Thoracic aorta (tissue), 2 donors: ENCODE measurements around the gene SDCBP2. TPM values are rescaled to one million over a fixed set of nuclear protein-coding genes. Genes with fewer than 3 reads are reported as not detected.

Experiments used
- ATAC-seq: fragments of 150-250 bp; one replicate; pipeline ENCODE4 v1.8.0; 2017; ENCODE audit warnings: low read depth; ENCODE audit not compliant: insufficient number of reproducible peaks, low FRiP score
- DNase-seq: peaks from one replicate; pipeline ENCODE4 v3.0.0-alpha.2; 2020; ENCODE audit warnings: low spot score
- H3K27ac ChIP-seq, 2 donors: fragments of 200-600 bp; sonication (generic); 1 replicate in 1 of 2; 2 replicates in 1 of 2; pipeline ENCODE4 v1.5.1; 2016; ENCODE audit warnings: mild to moderate bottlenecking in 2 of 2, moderate library complexity in 2 of 2
- H3K27me3 ChIP-seq: fragments of 200-600 bp; sonication (generic); replicated peaks from 2 replicates; pipeline ENCODE4 v1.6.0; 2016; ENCODE audit warnings: mild to moderate bottlenecking; ENCODE audit not compliant: insufficient read depth
- H3K36me3 ChIP-seq: fragments of 200-600 bp; sonication (generic); one replicate; pipeline ENCODE4 v1.5.1; 2016
- H3K4me1 ChIP-seq, 2 donors: fragments of 200-600 bp; sonication (generic); 1 replicate in 1 of 2; 2 replicates in 1 of 2; pipeline versions ENCODE4 v1.5.1 to v1.6.0; 2016; ENCODE audit warnings: low read depth in 2 of 2, mild to moderate bottlenecking in 1 of 2; ENCODE audit not compliant: control insufficient read depth in 1 of 2
- H3K4me3 ChIP-seq: fragments of 200-600 bp; sonication (generic); 2 replicates; pipeline ENCODE4 v1.5.1; 2016; ENCODE audit warnings: mild to moderate bottlenecking
- H3K9me3 ChIP-seq: fragments of 200-600 bp; sonication (generic); 2 replicates; pipeline ENCODE4 v1.5.1; 2016
- total RNA-seq, 2 donors: library from RNA; depleted of rRNA; stranded (reverse); fragments of >200 nt; gene quantifications; one replicate each; pipeline versions ENCODE4 v1.1.0 to v1.2.3, GENCODE V29; 2016
- TF ChIP-seq, protein P1 (sequence below): fragments of 200-600 bp; sonication (generic); IDR thresholded peaks from one replicate; pipeline ENCODE4 v1.5.1; 2019; ENCODE audit warnings: antibody characterized with exemption

Gene SDCBP2
- total RNA-seq, 2 donors from 2014 or later: 4.1 to 10.2 TPM

DNA sequence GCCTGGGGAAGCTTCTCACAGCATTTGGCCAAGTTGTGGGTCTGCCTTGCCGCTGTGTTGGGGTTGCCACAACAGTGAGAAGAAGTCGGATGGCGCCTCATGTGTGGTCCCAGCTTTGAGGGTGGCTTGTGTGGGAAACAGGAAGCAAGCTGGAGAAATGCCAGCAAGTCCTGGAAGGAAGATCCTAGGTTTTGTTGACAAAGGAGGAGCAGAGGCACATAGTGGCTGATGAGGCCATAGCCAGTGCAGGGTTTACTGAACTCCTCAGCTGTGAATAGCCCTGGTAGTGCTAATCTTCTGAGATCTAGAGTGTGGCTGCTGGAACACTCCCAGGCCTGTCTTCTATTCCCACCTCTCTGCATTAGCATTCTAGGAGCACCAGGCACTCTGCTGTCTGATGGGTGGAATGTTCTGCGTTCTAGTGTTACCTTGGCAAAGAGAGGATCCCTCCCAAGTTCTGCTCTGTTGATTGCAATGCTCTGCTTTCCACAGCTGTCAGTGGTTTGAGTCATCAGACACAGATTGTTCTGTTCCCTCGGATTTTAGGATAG lies 37.7 kb downstream of the SDCBP2 start:
- H3K9me3 ChIP-seq: no peaks in the 10 kb centered on the region
- DNase-seq (no peak), ATAC-seq (no peak)
- H3K36me3 ChIP-seq: no peaks in the 10 kb centered on the region
- H3K4me1 ChIP-seq: no peaks in the 10 kb centered on the region
- TF ChIP-seq, protein P1, sequence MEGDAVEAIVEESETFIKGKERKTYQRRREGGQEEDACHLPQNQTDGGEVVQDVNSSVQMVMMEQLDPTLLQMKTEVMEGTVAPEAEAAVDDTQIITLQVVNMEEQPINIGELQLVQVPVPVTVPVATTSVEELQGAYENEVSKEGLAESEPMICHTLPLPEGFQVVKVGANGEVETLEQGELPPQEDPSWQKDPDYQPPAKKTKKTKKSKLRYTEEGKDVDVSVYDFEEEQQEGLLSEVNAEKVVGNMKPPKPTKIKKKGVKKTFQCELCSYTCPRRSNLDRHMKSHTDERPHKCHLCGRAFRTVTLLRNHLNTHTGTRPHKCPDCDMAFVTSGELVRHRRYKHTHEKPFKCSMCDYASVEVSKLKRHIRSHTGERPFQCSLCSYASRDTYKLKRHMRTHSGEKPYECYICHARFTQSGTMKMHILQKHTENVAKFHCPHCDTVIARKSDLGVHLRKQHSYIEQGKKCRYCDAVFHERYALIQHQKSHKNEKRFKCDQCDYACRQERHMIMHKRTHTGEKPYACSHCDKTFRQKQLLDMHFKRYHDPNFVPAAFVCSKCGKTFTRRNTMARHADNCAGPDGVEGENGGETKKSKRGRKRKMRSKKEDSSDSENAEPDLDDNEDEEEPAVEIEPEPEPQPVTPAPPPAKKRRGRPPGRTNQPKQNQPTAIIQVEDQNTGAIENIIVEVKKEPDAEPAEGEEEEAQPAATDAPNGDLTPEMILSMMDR: no peak
- H3K27ac ChIP-seq: no peak overlapping the region
- no peak overlapping the region for H3K4me3 ChIP-seq
- H3K27me3 ChIP-seq: no peaks in the 10 kb centered on the region

DNA sequence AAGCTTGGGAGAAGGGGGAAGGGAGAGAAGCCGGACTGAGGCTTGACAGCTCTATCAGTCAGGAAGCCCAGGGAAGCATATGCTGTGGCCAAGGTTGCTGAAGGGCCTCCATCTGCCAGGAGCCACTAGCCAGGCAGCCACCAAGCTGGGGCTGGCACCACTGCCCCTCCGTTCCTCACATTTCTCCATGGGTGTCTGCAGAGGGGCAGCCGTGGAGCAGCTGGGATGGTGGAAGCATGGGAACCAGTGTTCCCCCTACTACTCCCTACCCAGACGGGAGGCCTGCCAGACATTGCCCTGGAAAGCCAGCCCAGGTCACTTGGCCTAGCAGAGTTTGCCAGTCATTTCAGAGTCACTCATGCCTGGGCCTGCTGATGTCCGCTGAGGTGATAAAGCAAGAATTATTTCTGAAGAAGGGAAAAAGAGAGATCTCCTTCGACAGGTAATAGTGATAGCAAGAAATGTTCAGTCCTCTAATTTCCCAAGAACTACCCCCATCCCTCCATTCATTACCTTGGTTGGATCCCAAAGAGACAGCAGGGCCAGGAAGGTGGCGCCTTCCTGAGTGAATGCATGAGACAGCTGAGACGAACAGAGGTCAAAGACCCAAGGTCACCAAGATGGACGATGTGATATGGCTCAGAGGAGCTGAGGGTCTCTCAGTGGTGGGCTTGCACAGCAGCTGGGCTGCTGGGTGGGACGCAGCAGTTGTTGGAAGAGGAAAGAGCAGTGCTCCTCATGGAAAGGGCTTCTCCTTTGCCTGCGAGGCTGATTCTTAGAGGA lies 41.0 kb downstream of the SDCBP2 start:
- TF ChIP-seq, protein P1: no peak
- Histone ChIP-seq H3K27ac (no peak overlapping the region), H3K9me3 (no peaks in the 10 kb centered on the region), H3K4me3 (no peak overlapping the region), H3K36me3 (no peaks in the 10 kb centered on the region), H3K4me1 (no peaks in the 10 kb centered on the region), H3K27me3 (no peaks in the 10 kb centered on the region)
- DNase-seq (no peak), ATAC-seq (no peak)

DNA sequence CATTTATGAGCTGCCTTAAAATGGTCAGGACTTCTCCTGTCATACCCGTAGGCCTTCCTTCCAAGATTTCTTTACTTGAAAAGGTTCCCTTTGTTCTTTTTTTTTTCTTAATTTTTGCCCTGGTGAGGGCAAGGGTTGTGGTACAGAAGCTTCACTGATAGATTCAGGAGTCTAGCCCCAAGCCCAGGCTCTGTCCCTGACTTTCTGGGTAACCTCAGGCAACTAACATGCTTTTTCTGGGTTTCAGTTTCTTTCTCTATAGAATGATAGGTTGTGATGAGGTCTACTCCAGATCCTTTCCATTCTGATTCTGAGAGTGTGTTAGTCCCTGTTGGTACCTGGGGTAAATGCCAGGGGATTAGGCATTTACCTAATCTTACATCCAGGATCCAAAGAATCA lies 41.6 kb downstream of the SDCBP2 start:
- Histone ChIP-seq H3K4me3 (no peak overlapping the region), H3K4me1 (no peaks in the 10 kb centered on the region), H3K36me3 (no peaks in the 10 kb centered on the region), H3K27me3 (no peaks in the 10 kb centered on the region), H3K27ac (no peak overlapping the region), H3K9me3 (no peaks in the 10 kb centered on the region)
- TF ChIP-seq, protein P1: no peak
- no peak for DNase-seq
- ATAC-seq: no peak

DNA sequence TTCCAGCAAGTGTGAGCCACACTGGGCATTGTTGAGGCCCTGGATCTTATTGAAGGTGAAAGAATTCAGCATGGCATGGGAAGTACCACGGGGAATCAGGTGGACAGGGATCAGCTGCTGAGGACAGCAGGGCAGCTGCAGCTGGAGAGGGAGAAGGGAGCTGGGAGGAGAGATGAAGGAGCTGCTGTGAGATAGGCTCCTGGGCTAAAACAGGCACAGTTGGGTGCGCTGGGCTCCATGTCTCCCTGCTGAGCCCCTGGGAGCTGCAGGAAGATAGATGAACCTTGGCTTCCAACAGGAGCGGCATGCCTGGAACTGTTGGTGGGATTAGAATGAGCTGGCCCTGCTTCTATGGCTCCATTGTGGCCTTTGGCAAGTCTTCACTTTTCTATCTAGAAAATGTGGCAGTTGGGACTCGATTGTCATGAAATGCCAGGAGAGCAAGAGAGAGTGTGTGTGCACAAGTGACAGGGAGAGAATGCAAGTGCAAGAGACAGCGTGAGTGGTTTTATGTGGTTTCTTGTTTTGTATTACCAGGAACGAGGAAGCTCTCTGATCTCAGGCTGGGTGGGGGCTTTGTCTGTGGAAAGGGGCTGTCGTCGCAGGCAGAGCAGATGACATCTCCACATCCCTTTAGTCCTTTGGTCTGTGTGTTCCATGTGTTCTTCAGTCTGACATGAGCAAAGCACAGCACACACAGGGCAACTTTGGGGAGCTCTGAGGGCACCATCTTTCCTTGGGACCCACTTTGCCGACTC lies 42.5 kb downstream of the SDCBP2 start:
- no peak for ATAC-seq
- TF ChIP-seq, protein P1: no peak
- DNase-seq: no peak
- Histone ChIP-seq H3K4me3 (no peak overlapping the region), H3K27me3 (no peaks in the 10 kb centered on the region), H3K4me1 (no peaks in the 10 kb centered on the region), H3K9me3 (no peaks in the 10 kb centered on the region), H3K27ac (no peak overlapping the region), H3K36me3 (no peaks in the 10 kb centered on the region)
